GM12875 (cell line): ENCODE results near the gene OAS3.

Experiments used
- H3K4me3 ChIP-seq: one replicate; pipeline ENCODE4 v1.5.1; 2011; ENCODE audit warnings: low read depth, low read length, control low read depth
- CTCF ChIP-seq: IDR thresholded peaks from 2 replicates; pipeline ENCODE4 v1.5.1; 2011; ENCODE audit warnings: low read depth, mild to moderate bottlenecking, control low read depth, inconsistent platforms, low read length, moderate library complexity, borderline replicate concordance; ENCODE audit not compliant: insufficient read depth

Gene OAS3

DNA sequence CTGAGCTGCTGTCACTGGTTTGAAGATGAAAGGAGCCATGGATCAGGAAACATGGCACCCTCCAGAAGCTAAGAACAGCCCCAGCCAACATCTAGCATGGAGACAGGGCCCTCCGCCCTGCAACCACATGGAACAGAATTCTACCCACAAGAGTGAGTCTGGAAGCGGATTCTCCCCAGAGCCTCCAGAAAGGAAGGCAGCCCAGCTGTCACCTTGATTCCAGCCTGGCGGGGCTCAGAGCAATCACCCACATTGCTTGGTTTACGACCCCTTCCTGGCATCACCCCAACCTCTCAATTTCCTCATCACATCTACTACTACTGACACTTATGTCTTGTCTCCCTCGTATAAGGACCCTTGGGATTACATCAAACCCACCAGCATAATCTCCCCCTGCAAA is 78.5 kb downstream of the OAS3 start:
- no peak for TF ChIP-seq CTCF

DNA sequence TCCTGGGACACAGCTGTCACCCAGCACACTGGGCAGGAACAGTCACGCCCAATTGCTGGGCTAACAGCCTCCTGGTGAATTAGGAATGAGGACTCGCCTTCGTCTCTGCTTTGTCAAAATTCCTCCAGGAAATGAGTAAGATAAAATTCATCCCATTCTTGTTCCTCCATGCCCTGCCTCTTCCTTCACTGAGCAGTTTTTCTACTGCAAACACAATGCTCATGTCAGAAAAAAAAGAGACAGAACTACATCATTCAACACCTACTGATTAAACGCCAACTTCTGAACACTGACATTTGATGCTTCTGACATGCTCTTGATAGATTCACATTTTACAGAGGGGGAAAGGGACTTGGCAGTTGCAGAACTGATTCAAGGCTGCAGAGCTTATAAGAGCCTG is 80.8 kb downstream of the OAS3 start:
- no peak for TF ChIP-seq CTCF
- H3K4me3 ChIP-seq: no peak overlapping the region

More for the DNA sequence above, 78.5 kb downstream of the OAS3 start:
- H3K4me3 ChIP-seq: no peak overlapping the region

GRCh38 chr12:113021500-113021899 is 83.2 kb downstream of the OAS3 start:
- no peak for TF ChIP-seq CTCF
- H3K4me3 ChIP-seq: no peak overlapping the region
